CD14-positive monocyte (primary cell): ENCODE data around the gene MAST4. TPM values are rescaled to one million over a fixed set of nuclear protein-coding genes. Genes with fewer than 3 reads are reported as not detected.

Experiments
- DNase-seq, 3 donors: peaks; one replicate each; pipeline ENCODE4 v3.0.0-alpha.2; 2011 to 2022
- H2AFZ ChIP-seq: 2 replicates; pipeline ENCODE4 v1.6.0; 2012; ENCODE audit warnings: mild to moderate bottlenecking, low read depth, low read length, inconsistent platforms; ENCODE audit not compliant: insufficient read depth, poor library complexity, severe bottlenecking
- H3K27ac ChIP-seq, 2 donors: 1 replicate in 1 of 2; 2 replicates in 1 of 2; pipeline ENCODE4 v1.5.1; 2012 to 2013; ENCODE audit warnings: low read length in 2 of 2, control low read depth in 1 of 2, inconsistent platforms in 1 of 2, low read depth in 1 of 2, mild to moderate bottlenecking in 1 of 2
- H3K27me3 ChIP-seq, 2 donors: one replicate each; pipeline versions ENCODE4 v1.6.0 to v1.6.1; 2011 to 2013; ENCODE audit warnings: low read length in 2 of 2; ENCODE audit not compliant: control insufficient read depth in 2 of 2, insufficient read depth in 2 of 2
- H3K36me3 ChIP-seq, 2 donors: replicated peaks in 1 of 2; 1 replicate in 1 of 2; 2 replicates in 1 of 2; pipeline versions ENCODE4 v1.5.1 to v1.6.1; 2012 to 2013; ENCODE audit warnings: low read length in 2 of 2, control low read depth in 1 of 2, inconsistent platforms in 1 of 2, mild to moderate bottlenecking in 1 of 2; ENCODE audit not compliant: insufficient read depth in 2 of 2, control insufficient read depth in 1 of 2
- H3K4me1 ChIP-seq, 2 donors: 1 replicate in 1 of 2; 2 replicates in 1 of 2; pipeline versions ENCODE4 v1.5.1 to v1.6.1; 2012 to 2013; ENCODE audit warnings: low read length in 2 of 2, control low read depth in 1 of 2, inconsistent platforms in 1 of 2, mild to moderate bottlenecking in 1 of 2, moderate library complexity in 1 of 2; ENCODE audit not compliant: insufficient read depth in 2 of 2, control insufficient read depth in 1 of 2
- H3K4me2 ChIP-seq: replicated peaks from 2 replicates; pipeline ENCODE3; 2012; ENCODE audit warnings: low read length, moderate library complexity, mild to moderate bottlenecking; ENCODE audit not compliant: poor library complexity, severe bottlenecking; ENCODE audit errors: extremely low read depth
- H3K4me3 ChIP-seq, 3 experiments: fragments of 200-600 bp in 1 of 3; sonication (generic) in 1 of 3; replicated peaks in 1 of 3; 1 replicate in 2 of 3; 2 replicates in 1 of 3; pipeline ENCODE4 v1.5.1; 2011 to 2013; ENCODE audit warnings: low read length in 3 of 3, mild to moderate bottlenecking in 3 of 3, control low read depth in 2 of 3, low read depth in 2 of 3, inconsistent platforms in 1 of 3, moderate library complexity in 1 of 3
- H3K79me2 ChIP-seq: 2 replicates; pipeline ENCODE4 v1.6.0; 2012; ENCODE audit warnings: mild to moderate bottlenecking, control low read depth, inconsistent platforms, low read length, moderate library complexity; ENCODE audit not compliant: insufficient read depth
- H3K9ac ChIP-seq: 2 replicates; pipeline ENCODE4 v1.6.0; 2017; ENCODE audit warnings: low read length, mild to moderate bottlenecking; ENCODE audit not compliant: insufficient read depth, poor library complexity, severe bottlenecking
- H3K9me3 ChIP-seq, 2 donors: replicated peaks in 1 of 2; 1 replicate in 1 of 2; 2 replicates in 1 of 2; pipeline versions ENCODE4 v1.5.1 to v1.6.1; 2012 to 2013; ENCODE audit warnings: low read length in 2 of 2, control low read depth in 1 of 2; ENCODE audit not compliant: control insufficient read depth in 1 of 2, insufficient read depth in 1 of 2
- H4K20me1 ChIP-seq: 2 replicates; pipeline ENCODE4 v1.6.0; 2012; ENCODE audit warnings: mild to moderate bottlenecking, low read length, control low read depth, moderate library complexity; ENCODE audit not compliant: insufficient read depth
- H3K27ac Mint-ChIP-seq, 7 donors: one replicate each; pipeline ENCODE4 v1.8.0; 2020; ENCODE audit warnings: mild to moderate bottlenecking in 7 of 7, mixed read lengths in 7 of 7, moderate library complexity in 6 of 7, inconsistent platforms in 2 of 7
- H3K27me3 Mint-ChIP-seq, 3 donors: one replicate each; pipeline ENCODE4 v1.8.0; 2021 to 2022; ENCODE audit warnings: low read depth in 3 of 3, mild to moderate bottlenecking in 3 of 3, mixed read lengths in 3 of 3, moderate library complexity in 3 of 3, inconsistent platforms in 1 of 3
- H3K36me3 Mint-ChIP-seq, 2 donors: one replicate each; pipeline ENCODE4 v1.8.0; 2020; ENCODE audit warnings: mixed read lengths in 2 of 2, inconsistent platforms in 1 of 2, mild to moderate bottlenecking in 1 of 2
- H3K4me1 Mint-ChIP-seq: one replicate; pipeline ENCODE4 v1.8.0; 2020; ENCODE audit warnings: mild to moderate bottlenecking, mixed read lengths
- H3K4me3 Mint-ChIP-seq, 2 donors: one replicate each; pipeline ENCODE4 v1.8.0; 2020; ENCODE audit warnings: mild to moderate bottlenecking in 2 of 2, mixed read lengths in 2 of 2, moderate library complexity in 1 of 2
- H3K9me3 Mint-ChIP-seq, 7 donors: one replicate each; pipeline ENCODE4 v1.8.0; 2020 to 2022; ENCODE audit warnings: mixed read lengths in 7 of 7, mild to moderate bottlenecking in 6 of 7, moderate library complexity in 6 of 7, inconsistent platforms in 2 of 7
- WGBS: methylation state at CpG from one replicate; pipeline ENCODE4 v1.1.5; 2013; ENCODE audit warnings: missing lambda C conversion rate; ENCODE audit not compliant: insufficient coverage; 5-methylcytosine and 5-hydroxymethylcytosine counted together
- intact Hi-C, 2 donors: fragments of 100-400 bp; cut with micrococcal nuclease; formaldehyde crosslinking; loops; one replicate each; pipeline versions ENCODE4 v1.15.0 to v1.15.1; 2023
- polyA plus RNA-seq, 3 donors: library from polyadenylated mRNA; depleted of rRNA in 1 of 3; unstranded in 2 of 3; stranded (reverse) in 1 of 3; fragments of 300-500 nt in 2 of 3; fragments of >200 nt in 1 of 3; fragmentation: Illumina TruSeq in 2 of 3; gene quantifications; 1 replicate in 2 of 3; 2 replicates in 1 of 3; pipeline ENCODE4 v1.2.3, GENCODE V29; 2012 to 2021
- TF ChIP-seq, protein P1 (sequence below): fragments of 200-600 bp; IDR thresholded peaks from one replicate; pipeline ENCODE4 v1.8.0; 2022; ENCODE audit warnings: antibody characterized with exemption, mild to moderate bottlenecking

MAST4 gene
- polyA plus RNA-seq, 3 donors, result 0.03 to 0.24 TPM; not detected in 1

DNA sequence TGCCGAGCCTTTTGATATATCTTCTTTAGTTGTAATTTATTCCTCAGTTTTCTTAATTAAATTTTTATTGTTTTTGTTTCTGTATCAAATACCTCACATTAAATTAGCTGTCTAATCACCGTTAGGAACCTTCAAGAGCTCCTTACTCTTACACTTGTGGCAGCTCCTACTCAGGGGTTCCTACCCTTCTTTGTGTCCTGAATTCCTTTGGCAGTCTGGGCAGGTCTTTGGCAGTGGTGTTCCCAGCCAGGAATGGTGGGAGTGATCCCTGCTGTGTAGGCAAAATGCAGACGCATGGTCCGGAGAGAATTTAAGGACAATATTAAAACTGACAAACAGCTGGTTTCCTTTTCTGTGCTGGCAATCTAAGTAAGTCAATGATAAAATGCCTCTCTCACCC lies 41.8 kb downstream of the MAST4 start:
- Mint-ChIP-seq H3K27me3 (peaks cover 0 to 3% (median 1%) of the 10 kb centered on the region in 3 donors), H3K27ac (no peak overlapping the region), H3K4me1 (peaks cover 2% of the 10 kb centered on the region), H3K36me3 (no peaks in the 10 kb centered on the region), H3K9me3 (no peaks in the 10 kb centered on the region), H3K4me3 (no peak overlapping the region)
- intact Hi-C loops, result no loop called here
- H4K20me1 ChIP-seq, result no peaks in the 10 kb centered on the region
- no peaks in the 10 kb centered on the region for H3K36me3 ChIP-seq
- H3K4me3 ChIP-seq, result no peak overlapping the region
- H3K4me2 ChIP-seq, result no peak overlapping the region
- no peak overlapping the region for H2AFZ ChIP-seq
- H3K27ac ChIP-seq, result no peak overlapping the region
- H3K9me3 ChIP-seq, result no peaks in the 10 kb centered on the region
- H3K79me2 ChIP-seq, result no peaks in the 10 kb centered on the region
- no peaks in the 10 kb centered on the region for H3K4me1 ChIP-seq
- no peak overlapping the region for H3K9ac ChIP-seq
- no peak for DNase-seq
- no peaks in the 10 kb centered on the region for H3K27me3 ChIP-seq
- TF ChIP-seq, protein P1, sequence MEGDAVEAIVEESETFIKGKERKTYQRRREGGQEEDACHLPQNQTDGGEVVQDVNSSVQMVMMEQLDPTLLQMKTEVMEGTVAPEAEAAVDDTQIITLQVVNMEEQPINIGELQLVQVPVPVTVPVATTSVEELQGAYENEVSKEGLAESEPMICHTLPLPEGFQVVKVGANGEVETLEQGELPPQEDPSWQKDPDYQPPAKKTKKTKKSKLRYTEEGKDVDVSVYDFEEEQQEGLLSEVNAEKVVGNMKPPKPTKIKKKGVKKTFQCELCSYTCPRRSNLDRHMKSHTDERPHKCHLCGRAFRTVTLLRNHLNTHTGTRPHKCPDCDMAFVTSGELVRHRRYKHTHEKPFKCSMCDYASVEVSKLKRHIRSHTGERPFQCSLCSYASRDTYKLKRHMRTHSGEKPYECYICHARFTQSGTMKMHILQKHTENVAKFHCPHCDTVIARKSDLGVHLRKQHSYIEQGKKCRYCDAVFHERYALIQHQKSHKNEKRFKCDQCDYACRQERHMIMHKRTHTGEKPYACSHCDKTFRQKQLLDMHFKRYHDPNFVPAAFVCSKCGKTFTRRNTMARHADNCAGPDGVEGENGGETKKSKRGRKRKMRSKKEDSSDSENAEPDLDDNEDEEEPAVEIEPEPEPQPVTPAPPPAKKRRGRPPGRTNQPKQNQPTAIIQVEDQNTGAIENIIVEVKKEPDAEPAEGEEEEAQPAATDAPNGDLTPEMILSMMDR, result no peak
- WGBS, result no CpG with 5 or more reads among the region's 4 CpGs

DNA sequence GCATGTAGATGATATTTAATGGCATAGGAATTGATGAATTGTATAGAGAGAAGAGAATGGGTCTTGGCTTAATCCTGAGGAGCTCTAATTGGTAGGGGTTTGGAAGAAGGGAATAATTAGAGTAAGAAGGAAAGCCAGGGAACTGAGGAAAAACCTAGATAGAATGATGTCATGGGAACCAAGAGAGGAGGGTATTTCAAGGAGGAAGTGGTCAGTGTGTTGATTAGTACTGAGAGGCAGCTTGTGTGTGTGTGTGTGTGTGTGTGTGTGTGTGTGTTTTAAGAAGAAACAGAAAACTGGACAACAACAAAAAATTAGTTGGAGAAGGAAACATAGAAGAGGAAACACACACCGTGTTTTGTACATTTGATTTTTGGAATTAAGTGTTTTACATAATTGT lies 42.8 kb downstream of the MAST4 start:
- no peaks in the 10 kb centered on the region for H3K9me3 ChIP-seq
- WGBS, result no CpG with 5 or more reads among the region's 1 CpG
- H4K20me1 ChIP-seq, result no peaks in the 10 kb centered on the region
- no peak overlapping the region for H3K4me3 ChIP-seq
- TF ChIP-seq, protein P1, result no peak
- DNase-seq, result peak in 1 of 3 donors; percentile 9
- no peaks in the 10 kb centered on the region for H3K79me2 ChIP-seq
- H3K4me2 ChIP-seq, result no peak overlapping the region
- Mint-ChIP-seq H3K36me3 (no peaks in the 10 kb centered on the region), H3K4me1 (peaks cover 2% of the 10 kb centered on the region), H3K9me3 (no peaks in the 10 kb centered on the region), H3K27me3 (peaks cover 0 to 3% (median 1%) of the 10 kb centered on the region in 3 donors), H3K27ac (no peak overlapping the region), H3K4me3 (no peak overlapping the region)
- H3K9ac ChIP-seq, result no peak overlapping the region
- H3K36me3 ChIP-seq, result no peaks in the 10 kb centered on the region
- intact Hi-C loops, result no loop called here
- no peak overlapping the region for H3K27ac ChIP-seq
- H3K27me3 ChIP-seq, result no peaks in the 10 kb centered on the region
- H2AFZ ChIP-seq, result no peak overlapping the region
- H3K4me1 ChIP-seq, result no peaks in the 10 kb centered on the region
